GM12878 (cell line): Measurements from ENCODE around the gene TDRD9. TPM values are rescaled to one million over a fixed set of nuclear protein-coding genes. Genes with fewer than 3 reads are reported as not detected.

ENCODE experiments used
- ATAC-seq: fragments of 200-7000 bp; cut with Tn5 transposase; 3 replicates; pipeline ENCODE4 v1.9.1; 2020; ENCODE audit warnings: mild to moderate bottlenecking, moderate library complexity
- BruUV-seq: library from RNA; stranded (reverse); fragments of 400-500 nt; replicated peaks from 2 replicates; lab custom pipeline; 2021; lab: Mats Ljungman, UMichigan
- CTCF ChIA-PET: fragments of 300-600 bp; sonication (Branson Sonifier 250); formaldehyde crosslinking; extraction: SDS; loops from one replicate; lab custom pipeline; 2021; ENCODE audit warnings: inconsistent platforms; lab: Yijun Ruan, JAX
- POLR2A ChIA-PET: fragments of 350-600 bp; formaldehyde crosslinking; extraction: SDS; loops from one replicate; lab custom pipeline; 2021; ENCODE audit warnings: inconsistent platforms; lab: Charles Lee
- RAD21 ChIA-PET: fragments of 300-600 bp; sonication (Branson Sonifier 250); formaldehyde crosslinking; loops from one replicate; lab custom pipeline; 2023; ENCODE audit warnings: antibody characterized with exemption; ENCODE audit not compliant: unreplicated experiment; lab: Charles Lee
- SMC1A ChIA-PET: fragments of 300-600 bp; sonication (Branson Sonifier 250); formaldehyde crosslinking; loops from one replicate; lab custom pipeline; 2023; ENCODE audit not compliant: unreplicated experiment, uncharacterized antibody; lab: Charles Lee
- DNase-seq: peaks from one replicate; pipeline ENCODE4 v3.0.0-alpha.2; 2011; ENCODE audit warnings: low read depth, low spot score
- FAIRE-seq: peaks from 3 replicates; lab custom pipeline; 2011; peaks lifted over from hg19 to GRCh38; lab: Jason Lieb, UNC
- H2AFZ ChIP-seq: 2 replicates; pipeline ENCODE4 v1.6.0; 2011; ENCODE audit warnings: low read depth, low read length, control low read depth; ENCODE audit not compliant: control insufficient read depth
- H3K27ac ChIP-seq: 2 replicates; pipeline ENCODE4 v1.5.1; 2011; ENCODE audit warnings: control low read depth; ENCODE audit not compliant: control insufficient read depth, insufficient read depth
- H3K27me3 ChIP-seq, 2 experiments: replicated peaks in 1 of 2; 2 replicates each; pipeline versions ENCODE4 v1.6.0 to v1.6.1; 2011; ENCODE audit warnings: low read length in 1 of 2; ENCODE audit not compliant: control insufficient read depth in 2 of 2, insufficient read depth in 2 of 2
- H3K36me3 ChIP-seq, 2 experiments: 2 replicates each; pipeline ENCODE4 v1.5.1; 2011; ENCODE audit warnings: low read length in 1 of 2; ENCODE audit not compliant: control insufficient read depth in 2 of 2, insufficient read depth in 2 of 2
- H3K4me1 ChIP-seq: 2 replicates; pipeline ENCODE4 v1.6.1; 2011; ENCODE audit warnings: mild to moderate bottlenecking, low read length, moderate library complexity, mixed read lengths; ENCODE audit not compliant: control insufficient read depth, insufficient read depth
- H3K4me2 ChIP-seq: 2 replicates; pipeline ENCODE4 v1.6.0; 2011; ENCODE audit warnings: control low read depth; ENCODE audit not compliant: control insufficient read depth, insufficient read depth
- H3K4me3 ChIP-seq: fragments of 200-600 bp; sonication (generic); 2 replicates; pipeline ENCODE4 v1.5.1; 2016
- H3K79me2 ChIP-seq: 2 replicates; pipeline ENCODE4 v1.6.0; 2011; ENCODE audit warnings: low read length; ENCODE audit not compliant: control insufficient read depth, insufficient read depth
- H3K9ac ChIP-seq: 2 replicates; pipeline ENCODE4 v1.8.0; 2011; ENCODE audit warnings: low read length, control low read depth, mixed read lengths; ENCODE audit not compliant: control insufficient read depth, insufficient read depth
- H3K9me3 ChIP-seq: replicated peaks from 3 replicates; pipeline ENCODE4 v1.5.1; 2011; ENCODE audit warnings: mild to moderate bottlenecking, low read length; ENCODE audit not compliant: control insufficient read depth, insufficient read depth
- H4K20me1 ChIP-seq: 2 replicates; pipeline ENCODE4 v1.6.0; 2011; ENCODE audit not compliant: control insufficient read depth, insufficient read depth
- HDAC6 ChIP-seq: fragments of 200-600 bp; sonication (generic); IDR thresholded peaks from one replicate; pipeline ENCODE4 v1.8.0; 2017; ENCODE audit warnings: antibody characterized with exemption; ENCODE audit not compliant: unreplicated experiment
- JUNB ChIP-seq: IDR thresholded peaks from 2 replicates; pipeline ENCODE4 v1.6.1; 2016; ENCODE audit warnings: antibody characterized with exemption, mild to moderate bottlenecking
- SRF ChIP-seq, 2 experiments: IDR thresholded peaks; 2 replicates each; pipeline ENCODE4 v1.6.1; 2011; ENCODE audit warnings: low read depth in 2 of 2, low read length in 2 of 2, mild to moderate bottlenecking in 1 of 2, moderate library complexity in 1 of 2
- WGBS: methylation state at CpG from one replicate; pipeline ENCODE4 v1.1.6; 2016; ENCODE audit warnings: low lambda C conversion rate; ENCODE audit not compliant: insufficient replicate concordance, insufficient coverage; ENCODE audit errors: missing lambda C conversion rate; 5-methylcytosine and 5-hydroxymethylcytosine counted together
- in situ Hi-C: fragments of 300-500 bp; cut with MboI; formaldehyde crosslinking; loops from 9 replicates; pipeline ENCODE4 v1.14.3; 2018; ENCODE audit warnings: mixed read lengths
- intact Hi-C: fragments of 100-400 bp; cut with micrococcal nuclease; formaldehyde crosslinking; loops from one replicate; pipeline ENCODE4 v1.14.2; 2022; ENCODE audit not compliant: unreplicated experiment
- polyA plus RNA-seq, 11 experiments: library from polyadenylated mRNA; depleted of rRNA in 4 of 11; unstranded in 6 of 11; stranded (reverse) in 5 of 11; fragments of >200 nt; fragmentation: Nextera tagmentation in 4 of 11; fragmentation: Illumina TruSeq in 1 of 11; extraction: Ambion mirVana in 4 of 11; extraction: Trizol in 1 of 11; gene quantifications; 1 replicate in 1 of 11; 2 replicates in 10 of 11; pipeline versions ENCODE4 v1.2.1 to v1.2.3, GENCODE V29; 2011 to 2016; ENCODE audit warnings: inconsistent platforms in 2 of 11, missing spikeins in 2 of 11, low read depth in 1 of 11
- total RNA-seq, 4 experiments: library from RNA; depleted of rRNA in 3 of 4; stranded (reverse); fragments of >200 nt in 3 of 4; fragmentation: Illumina TruSeq in 1 of 4; extraction: Trizol in 1 of 4; gene quantifications; 2 replicates each; pipeline versions ENCODE4 v1.2.1 to v1.2.3, GENCODE V29; 2013 to 2021
- TF ChIP-seq, protein P1 (sequence below): IDR thresholded peaks from 2 replicates; pipeline ENCODE4 v1.6.1; 2012; ENCODE audit warnings: mild to moderate bottlenecking, low read depth, low read length
- TF ChIP-seq, protein P2 (sequence below): fragments of 450-650 bp; formaldehyde crosslinking; IDR thresholded peaks from 2 replicates; pipeline ENCODE4 v1.4.0; 2020; ENCODE audit warnings: mild to moderate bottlenecking, moderate library complexity

TDRD9 gene
- total and polyA plus RNA-seq, 10 of the 15 experiments (the other 5 are each of a cell fraction or from before 2014, with no cell fraction given), result 0.12 TPM; not detected in 9

- CTCF ChIA-PET, result no interaction called here
- intact Hi-C loops, result no loop called here
- H4K20me1 ChIP-seq, result no peaks in the 10 kb centered on the region; the same call in 1 of the 2 replicates
- no peak for FAIRE-seq
- no peaks in the 10 kb centered on the region for H3K79me2 ChIP-seq
- TF ChIP-seq, protein P1, sequence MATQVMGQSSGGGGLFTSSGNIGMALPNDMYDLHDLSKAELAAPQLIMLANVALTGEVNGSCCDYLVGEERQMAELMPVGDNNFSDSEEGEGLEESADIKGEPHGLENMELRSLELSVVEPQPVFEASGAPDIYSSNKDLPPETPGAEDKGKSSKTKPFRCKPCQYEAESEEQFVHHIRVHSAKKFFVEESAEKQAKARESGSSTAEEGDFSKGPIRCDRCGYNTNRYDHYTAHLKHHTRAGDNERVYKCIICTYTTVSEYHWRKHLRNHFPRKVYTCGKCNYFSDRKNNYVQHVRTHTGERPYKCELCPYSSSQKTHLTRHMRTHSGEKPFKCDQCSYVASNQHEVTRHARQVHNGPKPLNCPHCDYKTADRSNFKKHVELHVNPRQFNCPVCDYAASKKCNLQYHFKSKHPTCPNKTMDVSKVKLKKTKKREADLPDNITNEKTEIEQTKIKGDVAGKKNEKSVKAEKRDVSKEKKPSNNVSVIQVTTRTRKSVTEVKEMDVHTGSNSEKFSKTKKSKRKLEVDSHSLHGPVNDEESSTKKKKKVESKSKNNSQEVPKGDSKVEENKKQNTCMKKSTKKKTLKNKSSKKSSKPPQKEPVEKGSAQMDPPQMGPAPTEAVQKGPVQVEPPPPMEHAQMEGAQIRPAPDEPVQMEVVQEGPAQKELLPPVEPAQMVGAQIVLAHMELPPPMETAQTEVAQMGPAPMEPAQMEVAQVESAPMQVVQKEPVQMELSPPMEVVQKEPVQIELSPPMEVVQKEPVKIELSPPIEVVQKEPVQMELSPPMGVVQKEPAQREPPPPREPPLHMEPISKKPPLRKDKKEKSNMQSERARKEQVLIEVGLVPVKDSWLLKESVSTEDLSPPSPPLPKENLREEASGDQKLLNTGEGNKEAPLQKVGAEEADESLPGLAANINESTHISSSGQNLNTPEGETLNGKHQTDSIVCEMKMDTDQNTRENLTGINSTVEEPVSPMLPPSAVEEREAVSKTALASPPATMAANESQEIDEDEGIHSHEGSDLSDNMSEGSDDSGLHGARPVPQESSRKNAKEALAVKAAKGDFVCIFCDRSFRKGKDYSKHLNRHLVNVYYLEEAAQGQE, result no peak
- TF ChIP-seq, protein P2, sequence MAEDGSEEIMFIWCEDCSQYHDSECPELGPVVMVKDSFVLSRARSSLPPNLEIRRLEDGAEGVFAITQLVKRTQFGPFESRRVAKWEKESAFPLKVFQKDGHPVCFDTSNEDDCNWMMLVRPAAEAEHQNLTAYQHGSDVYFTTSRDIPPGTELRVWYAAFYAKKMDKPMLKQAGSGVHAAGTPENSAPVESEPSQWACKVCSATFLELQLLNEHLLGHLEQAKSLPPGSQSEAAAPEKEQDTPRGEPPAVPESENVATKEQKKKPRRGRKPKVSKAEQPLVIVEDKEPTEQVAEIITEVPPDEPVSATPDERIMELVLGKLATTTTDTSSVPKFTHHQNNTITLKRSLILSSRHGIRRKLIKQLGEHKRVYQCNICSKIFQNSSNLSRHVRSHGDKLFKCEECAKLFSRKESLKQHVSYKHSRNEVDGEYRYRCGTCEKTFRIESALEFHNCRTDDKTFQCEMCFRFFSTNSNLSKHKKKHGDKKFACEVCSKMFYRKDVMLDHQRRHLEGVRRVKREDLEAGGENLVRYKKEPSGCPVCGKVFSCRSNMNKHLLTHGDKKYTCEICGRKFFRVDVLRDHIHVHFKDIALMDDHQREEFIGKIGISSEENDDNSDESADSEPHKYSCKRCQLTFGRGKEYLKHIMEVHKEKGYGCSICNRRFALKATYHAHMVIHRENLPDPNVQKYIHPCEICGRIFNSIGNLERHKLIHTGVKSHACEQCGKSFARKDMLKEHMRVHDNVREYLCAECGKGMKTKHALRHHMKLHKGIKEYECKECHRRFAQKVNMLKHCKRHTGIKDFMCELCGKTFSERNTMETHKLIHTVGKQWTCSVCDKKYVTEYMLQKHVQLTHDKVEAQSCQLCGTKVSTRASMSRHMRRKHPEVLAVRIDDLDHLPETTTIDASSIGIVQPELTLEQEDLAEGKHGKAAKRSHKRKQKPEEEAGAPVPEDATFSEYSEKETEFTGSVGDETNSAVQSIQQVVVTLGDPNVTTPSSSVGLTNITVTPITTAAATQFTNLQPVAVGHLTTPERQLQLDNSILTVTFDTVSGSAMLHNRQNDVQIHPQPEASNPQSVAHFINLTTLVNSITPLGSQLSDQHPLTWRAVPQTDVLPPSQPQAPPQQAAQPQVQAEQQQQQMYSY, result no peak
- no peak for TF ChIP-seq HDAC6
- TF ChIP-seq SRF (IDR thresholded peaks at IDR 0.05; ENCODE audit: low read depth in 2 of 2, low read length in 2 of 2), result no peak
- no peak for TF ChIP-seq JUNB
- TF ChIP-seq, all 136 proteins: peak for 0
- no peak for DNase-seq
- no peaks in the 10 kb centered on the region for H3K36me3 ChIP-seq
- no peak overlapping the region for H3K4me2 ChIP-seq
- H3K4me3 ChIP-seq, result no peak overlapping the region
- H3K4me1 ChIP-seq, result no peaks in the 10 kb centered on the region
- RAD21 ChIA-PET, result no interaction called here
- no peak overlapping the region for H3K27ac ChIP-seq
- POLR2A ChIA-PET, result no interaction called here
- WGBS, result 46% methylated on average over 6 of the region's 6 CpGs
- no TSS peak for BruUV-seq
- no peaks in the 10 kb centered on the region for H3K27me3 ChIP-seq
- in situ Hi-C loops, result no loop called here
- SMC1A ChIA-PET, result no interaction called here
- no peak overlapping the region for H2AFZ ChIP-seq
- no peak overlapping the region for H3K9ac ChIP-seq
- no peaks in the 10 kb centered on the region for H3K9me3 ChIP-seq
- ATAC-seq, result no peak
These were observed 31.7 kb upstream of the TDRD9 start for GRCh38 chr14:103896578-103896977.
